Gastrocnemius medialis (tissue), 4 donors: Measurements from ENCODE around the gene ALCAM. TPM values are rescaled to one million over a fixed set of nuclear protein-coding genes. Genes with fewer than 3 reads are reported as not detected.
"Not testable (repeated sequence)": the region's sequence is repeated elsewhere in the genome, so short reads cannot be mapped to it uniquely, and the experiment has no call there.

Experiments
- ATAC-seq, 2 donors: fragments of 150-250 bp; one replicate each; pipeline ENCODE4 v1.9.1; 2016
- DNase-seq, 2 donors: peaks; one replicate each; pipeline ENCODE4 v3.0.0-alpha.2; 2019
- H3K27ac ChIP-seq, 4 donors: fragments of 200-600 bp; sonication (generic); 1 replicate in 1 of 4; 2 replicates in 3 of 4; pipeline ENCODE4 v1.5.1; 2016 to 2018; ENCODE audit warnings: mild to moderate bottlenecking in 2 of 4, moderate library complexity in 1 of 4
- H3K27me3 ChIP-seq, 3 donors: fragments of 200-600 bp; sonication (generic) in 2 of 3; 1 replicate in 1 of 3; 2 replicates in 2 of 3; pipeline versions ENCODE4 v1.5.1 to v1.6.0; 2016 to 2019; ENCODE audit warnings: mild to moderate bottlenecking in 1 of 3, moderate library complexity in 1 of 3
- H3K36me3 ChIP-seq, 2 donors: fragments of 200-600 bp; sonication (generic) in 1 of 2; one replicate each; pipeline ENCODE4 v1.5.1; 2017 to 2018
- H3K4me1 ChIP-seq, 2 donors: fragments of 200-600 bp; sonication (generic) in 1 of 2; one replicate each; pipeline ENCODE4 v1.5.1; 2016 to 2017; ENCODE audit warnings: mild to moderate bottlenecking in 2 of 2
- H3K4me3 ChIP-seq, 4 donors: fragments of 200-600 bp; sonication (generic) in 3 of 4; 1 replicate in 1 of 4; 2 replicates in 3 of 4; pipeline ENCODE4 v1.5.1; 2016 to 2019; ENCODE audit warnings: mild to moderate bottlenecking in 2 of 4
- H3K9me3 ChIP-seq, 3 donors: fragments of 200-600 bp; sonication (generic) in 2 of 3; 1 replicate in 1 of 3; 2 replicates in 2 of 3; pipeline ENCODE4 v1.5.1; 2016 to 2019
- CTCF ChIP-seq, 5 experiments: fragments of 450-650 bp in 3 of 5; fragments of 200-600 bp in 2 of 5; sonication (generic) in 2 of 5; IDR thresholded peaks in 4 of 5; conservative IDR thresholded peaks in 1 of 5; 1 replicate in 4 of 5; 2 replicates in 1 of 5; pipeline ENCODE4 v1.5.1; 2016 to 2019; ENCODE audit warnings: antibody characterized with exemption in 5 of 5, mild to moderate bottlenecking in 3 of 5, moderate library complexity in 3 of 5
- POLR2A ChIP-seq, 2 donors: fragments of 450-650 bp; IDR thresholded peaks; one replicate each; pipeline ENCODE4 v1.6.1; 2017; ENCODE audit warnings: antibody characterized with exemption in 2 of 2, mild to moderate bottlenecking in 2 of 2, moderate library complexity in 2 of 2
- in situ Hi-C, 4 donors: fragments of 200-750 bp; cut with MboI; loops; one replicate each; pipeline versions ENCODE4 v1.15.0 to v1.8.0; 2017; ENCODE audit warnings: low sequenced_read_pairs in 4 of 4
- intact Hi-C: fragments of 100-400 bp; cut with DNase I; formaldehyde crosslinking; loops from one replicate; pipeline ENCODE4 v1.15.1; 2023; ENCODE audit warnings: low total_unique reads
- total RNA-seq, 4 donors: library from RNA; depleted of rRNA; stranded (reverse); fragments of >200 nt; gene quantifications; one replicate each; pipeline versions ENCODE4 v1.1.0 to v1.2.3, GENCODE V29; 2016

ALCAM gene
- total RNA-seq, 4 donors from 2014 or later = 0.82 to 3.5 (median 1.6) TPM

GRCh38 chr3:105401254-105401653 lies 34.5 kb downstream of the ALCAM start:
- no peaks in the 10 kb centered on the region for H3K9me3 ChIP-seq
- no peaks in the 10 kb centered on the region for H3K4me1 ChIP-seq
- in situ Hi-C loops (no loop called here), intact Hi-C loops (no loop called here)
- no peaks in the 10 kb centered on the region for H3K36me3 ChIP-seq
- TF ChIP-seq POLR2A (IDR thresholded peaks at IDR 0.05) (no peak), CTCF (IDR thresholded peaks at IDR 0.05 in 4 of 5, conservative IDR thresholded peaks at IDR 0.05 in 1 of 5) (no peak)
- H3K27ac ChIP-seq = no peak overlapping the region
- DNase-seq (no peak), ATAC-seq (no peak)
- H3K4me3 ChIP-seq = no peak overlapping the region
- no peaks in the 10 kb centered on the region for H3K27me3 ChIP-seq

GRCh38 chr3:105401691-105402149 lies 35.0 kb downstream of the ALCAM start:
- DNase-seq (no peak), ATAC-seq (no peak)
- H3K4me1 ChIP-seq = no peaks in the 10 kb centered on the region
- intact Hi-C loops (no loop called here), in situ Hi-C loops (no loop called here)
- no peak overlapping the region for H3K4me3 ChIP-seq
- H3K9me3 ChIP-seq = no peaks in the 10 kb centered on the region
- no peak overlapping the region for H3K27ac ChIP-seq
- no peaks in the 10 kb centered on the region for H3K36me3 ChIP-seq
- TF ChIP-seq CTCF (IDR thresholded peaks at IDR 0.05 in 4 of 5, conservative IDR thresholded peaks at IDR 0.05 in 1 of 5) (no peak), POLR2A (IDR thresholded peaks at IDR 0.05) (no peak)
- no peaks in the 10 kb centered on the region for H3K27me3 ChIP-seq

- no peaks in the 10 kb centered on the region for H3K4me1 ChIP-seq
- DNase-seq (no peak), ATAC-seq (no peak)
- H3K36me3 ChIP-seq = no peaks in the 10 kb centered on the region
- intact Hi-C loops (no loop called here), in situ Hi-C loops (no loop called here)
- no peaks in the 10 kb centered on the region for H3K9me3 ChIP-seq
- no peak for TF ChIP-seq CTCF (IDR thresholded peaks at IDR 0.05 in 4 of 5, conservative IDR thresholded peaks at IDR 0.05 in 1 of 5)
- TF ChIP-seq POLR2A (IDR thresholded peaks at IDR 0.05) = no peak
- no peak overlapping the region for H3K27ac ChIP-seq
- no peak overlapping the region for H3K4me3 ChIP-seq
- no peaks in the 10 kb centered on the region for H3K27me3 ChIP-seq
Observed at GRCh38 chr3:105402287-105402801, 35.6 kb downstream of the ALCAM start.

GRCh38 chr3:105403034-105403433 lies 36.3 kb downstream of the ALCAM start:
- H3K4me1 ChIP-seq, H3K9me3 ChIP-seq, DNase-seq, H3K4me3 ChIP-seq, in situ Hi-C loops, H3K27me3 ChIP-seq, H3K36me3 ChIP-seq, intact Hi-C loops, H3K27ac ChIP-seq, ATAC-seq: not testable (repeated sequence)

- intact Hi-C loops (no loop called here), in situ Hi-C loops (no loop called here)
- Histone ChIP-seq H3K36me3 (no peaks in the 10 kb centered on the region), H3K4me1 (no peaks in the 10 kb centered on the region), H3K27ac (no peak overlapping the region), H3K4me3 (no peak overlapping the region), H3K27me3 (no peaks in the 10 kb centered on the region), H3K9me3 (no peaks in the 10 kb centered on the region)
- TF ChIP-seq CTCF (IDR thresholded peaks at IDR 0.05 in 4 of 5, conservative IDR thresholded peaks at IDR 0.05 in 1 of 5) (no peak), POLR2A (IDR thresholded peaks at IDR 0.05) (no peak)
- ATAC-seq (no peak), DNase-seq (no peak)
Observed at GRCh38 chr3:105406268-105406667, 39.6 kb downstream of the ALCAM start.
